SHP77 treated with DMSO at 0.1 percent for 48 hours (cell line): ENCODE results near the gene AURKA.
A peak's percentile ranks its signal among the peaks of the same experiment; 100 is the strongest.
"Not testable (repeated sequence)": the region's sequence is repeated elsewhere in the genome, so short reads cannot be mapped to it uniquely, and the experiment has no call there.

Experiments
- DNase-seq: peaks from one replicate; lab custom pipeline; 2025; lab: John Stamatoyannopoulos, UW

Gene AURKA

DNA sequence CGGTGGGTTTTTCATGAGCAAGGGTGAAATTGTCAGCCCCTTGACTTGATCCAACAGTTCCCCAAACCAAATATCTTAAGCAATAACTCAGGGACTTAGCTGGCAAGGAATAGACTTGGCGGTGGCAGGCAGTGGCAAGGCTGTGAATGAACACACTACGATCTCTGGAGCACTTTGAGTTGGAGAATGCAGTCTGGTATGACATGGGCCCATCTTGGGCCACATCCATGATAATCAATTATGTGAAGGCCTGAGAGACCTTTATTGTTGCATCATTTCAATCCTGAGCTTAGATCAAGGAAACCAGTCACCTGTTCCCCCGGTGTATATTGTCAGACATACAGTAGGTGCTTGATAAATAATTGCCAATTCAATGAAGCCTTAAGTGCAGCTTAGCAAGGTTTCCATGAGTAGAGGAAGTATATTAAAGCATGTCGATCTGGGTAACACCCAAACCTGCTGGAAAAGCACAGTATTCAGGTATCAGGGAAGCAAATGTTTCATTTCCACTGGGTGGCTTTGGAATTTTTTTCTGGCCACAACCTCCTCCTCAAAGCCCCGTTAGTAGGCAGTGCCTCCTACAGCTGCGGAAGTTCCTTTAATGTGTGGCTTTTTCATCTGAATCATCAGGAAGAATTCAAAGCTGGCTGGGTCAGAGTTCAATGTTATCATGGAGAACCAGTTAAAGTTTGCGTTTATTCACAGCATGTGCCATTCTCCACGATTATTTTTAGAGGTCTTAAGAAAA lies 30.2 kb upstream of the AURKA start:
- no peak for DNase-seq

DNA sequence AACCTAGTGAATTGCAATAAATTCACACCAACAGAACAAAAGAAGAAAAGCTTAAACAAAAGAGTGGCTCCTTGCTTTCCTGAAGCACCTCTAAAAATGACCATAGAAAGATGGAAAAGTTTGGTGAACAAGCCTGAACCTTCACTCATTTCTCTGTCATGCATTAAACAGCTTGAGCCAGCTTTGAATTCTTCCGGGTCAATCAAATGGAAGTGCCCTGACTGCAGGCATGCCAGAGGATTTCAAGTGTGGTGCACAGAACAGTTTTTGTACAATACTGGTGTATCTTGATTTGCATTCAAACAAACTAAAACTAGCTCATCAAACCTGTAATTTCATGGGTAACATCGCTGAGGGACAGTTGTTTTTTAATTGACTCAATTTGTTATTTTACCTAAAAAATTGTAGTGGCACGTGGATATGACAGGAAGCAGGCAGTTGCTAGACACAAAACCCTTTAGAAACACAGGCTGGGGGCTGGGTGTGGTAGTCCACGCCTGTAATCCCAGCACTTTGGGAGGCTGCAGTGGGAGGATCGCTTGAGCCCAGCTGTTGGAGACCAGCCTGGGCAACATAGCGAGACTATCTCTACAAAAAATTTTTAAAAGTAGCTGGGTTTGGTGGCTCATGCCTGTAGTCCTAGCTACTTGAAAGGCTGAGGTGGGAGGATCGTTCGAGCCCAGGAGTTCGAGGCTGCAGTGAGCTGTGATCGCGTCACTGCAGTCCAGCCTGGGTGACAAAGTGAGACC lies 29.1 kb upstream of the AURKA start:
- no peak for DNase-seq

DNA sequence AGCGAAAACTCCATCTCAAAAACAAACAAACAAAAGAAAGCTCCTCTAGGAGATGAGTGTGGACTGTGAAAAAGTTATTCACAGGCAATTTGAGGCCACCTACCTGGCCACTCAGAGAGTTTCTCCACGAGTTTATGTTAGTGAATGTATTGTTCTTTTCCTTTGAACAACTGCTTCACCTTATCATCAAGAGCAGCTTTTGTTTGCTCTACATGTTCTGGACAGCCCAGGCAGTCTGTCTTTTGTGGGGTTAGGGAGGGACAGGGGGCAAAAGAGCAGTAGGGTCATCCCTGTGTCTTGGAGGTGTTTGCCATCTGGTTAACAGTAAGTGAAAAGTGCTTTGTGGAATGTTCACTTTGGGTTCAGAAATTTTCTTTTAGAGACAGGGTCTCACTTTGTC lies 28.0 kb upstream of the AURKA start:
- no peak for DNase-seq

DNA sequence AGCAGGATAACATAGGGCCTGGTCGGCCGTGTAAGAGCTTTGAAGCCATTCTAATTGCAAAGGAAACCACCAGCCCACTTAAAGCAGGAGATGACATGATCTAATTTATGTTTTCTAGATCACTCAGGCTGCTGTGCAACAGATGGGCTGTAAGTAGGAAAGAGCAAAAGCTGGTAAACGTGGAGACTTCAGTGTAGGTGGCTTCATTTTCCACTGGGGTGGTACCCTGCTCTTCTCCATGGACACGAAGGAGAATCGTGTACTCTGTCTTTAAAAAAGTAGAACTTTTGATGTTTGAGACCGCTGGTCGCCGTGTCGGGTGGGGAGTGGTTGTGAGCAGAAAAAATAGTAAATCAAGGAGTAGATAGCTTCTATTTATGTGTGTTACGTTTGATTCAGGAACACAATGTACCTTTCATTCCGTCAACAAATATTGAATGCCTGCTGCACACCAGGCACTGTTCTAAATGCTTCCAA lies 26.4 kb upstream of the AURKA start:
- DNase-seq = no peak

DNA sequence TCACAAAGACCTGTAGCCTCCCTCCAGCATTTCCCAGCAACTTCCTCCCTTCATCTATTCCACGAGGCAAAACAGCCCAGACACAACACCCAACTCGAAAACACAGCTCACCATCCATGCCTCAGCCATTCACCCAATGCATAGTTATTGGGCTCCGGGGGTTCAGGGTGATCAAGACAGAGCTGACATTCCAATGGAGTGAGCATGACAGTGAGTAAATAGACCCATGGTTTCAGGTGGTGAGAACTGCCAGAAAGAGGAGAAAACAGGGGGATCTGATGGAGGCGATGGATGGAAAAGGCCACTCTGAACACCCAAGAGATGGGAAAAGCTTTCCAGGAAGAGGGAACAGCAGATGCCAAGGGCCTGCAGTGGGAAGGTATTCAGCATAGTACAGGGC lies 25.9 kb upstream of the AURKA start:
- no peak for DNase-seq

DNA sequence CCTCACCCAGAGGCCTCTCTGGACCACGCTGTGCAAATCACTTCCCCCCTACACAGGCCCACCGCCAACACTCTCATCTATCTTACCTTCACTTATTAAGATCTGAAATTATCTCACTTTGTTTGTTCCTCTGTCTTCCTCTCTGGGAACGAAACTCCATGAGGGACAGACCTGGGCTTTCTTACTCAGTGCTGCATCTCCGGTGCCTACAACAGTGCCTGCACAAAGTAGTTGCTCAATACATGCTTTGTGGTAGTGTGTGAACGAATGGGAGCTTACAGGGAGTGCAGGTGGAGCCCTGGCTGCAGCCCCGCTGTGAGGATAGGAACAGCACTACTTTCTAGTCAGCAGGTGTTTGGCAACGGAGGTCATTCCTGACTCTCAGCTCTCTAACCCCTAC lies 25.4 kb upstream of the AURKA start:
- DNase-seq = no peak

DNA sequence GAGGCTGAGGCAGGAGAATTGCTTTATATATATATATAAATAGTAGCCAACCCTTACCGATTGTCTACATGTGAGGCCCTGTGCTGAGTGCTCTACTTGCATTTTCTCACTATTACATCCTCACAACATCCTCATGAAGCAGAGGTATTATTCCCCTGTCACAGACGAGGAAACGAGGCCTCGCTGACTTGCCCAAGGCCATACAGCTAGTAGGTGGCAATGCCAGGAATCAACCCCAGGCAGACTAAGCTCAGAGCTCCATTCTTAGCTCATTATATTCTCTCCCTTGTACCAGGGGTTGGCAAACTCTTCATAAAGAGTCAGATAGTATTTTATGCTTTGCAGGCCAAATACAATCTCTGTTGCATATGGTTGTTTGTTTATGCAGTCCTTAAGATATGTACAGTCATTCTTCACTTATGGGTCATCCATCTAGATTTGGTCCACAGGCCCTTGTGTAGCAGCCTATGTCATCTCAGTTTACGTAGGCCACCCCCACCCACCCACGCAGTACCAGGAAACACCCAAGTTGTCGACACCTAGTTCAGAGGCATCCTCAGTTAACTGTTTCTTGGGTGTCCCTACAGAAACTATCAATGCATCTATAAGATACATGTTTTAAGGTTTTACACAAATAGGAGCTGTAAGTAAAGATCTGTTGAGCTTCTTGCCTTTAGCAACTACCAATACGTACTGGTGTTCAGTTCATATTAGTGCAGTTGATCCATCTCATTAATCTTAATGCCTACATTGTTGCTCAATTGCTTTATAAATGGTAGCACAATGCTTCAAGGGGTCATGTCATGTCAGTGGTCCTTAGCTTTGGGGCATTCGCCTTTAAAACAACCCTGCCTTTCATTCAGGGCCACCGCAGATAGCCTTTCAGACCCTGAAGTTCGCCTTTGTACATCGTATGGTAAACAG lies 23.1 kb upstream of the AURKA start:
- DNase-seq = no peak

DNA sequence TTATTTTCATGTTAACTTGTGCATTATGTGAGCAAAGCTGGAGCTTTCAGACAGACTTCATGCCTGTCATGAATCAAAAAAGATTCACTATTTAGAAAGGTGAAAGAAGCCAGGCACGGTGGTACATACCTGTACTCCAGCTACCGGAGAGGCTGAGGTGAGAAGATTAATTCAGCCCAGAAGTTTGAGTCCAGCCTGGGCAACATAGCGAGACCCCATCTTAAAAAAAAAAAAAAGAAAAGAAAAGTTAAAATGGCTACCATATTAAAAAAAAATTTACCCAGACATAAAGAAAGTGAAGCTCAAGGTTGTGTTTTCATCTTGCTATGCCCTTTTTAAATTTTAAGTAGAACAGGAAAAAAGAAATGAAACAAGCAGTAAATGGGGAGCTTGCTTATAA lies 20.9 kb upstream of the AURKA start:
- no peak for DNase-seq

DNA sequence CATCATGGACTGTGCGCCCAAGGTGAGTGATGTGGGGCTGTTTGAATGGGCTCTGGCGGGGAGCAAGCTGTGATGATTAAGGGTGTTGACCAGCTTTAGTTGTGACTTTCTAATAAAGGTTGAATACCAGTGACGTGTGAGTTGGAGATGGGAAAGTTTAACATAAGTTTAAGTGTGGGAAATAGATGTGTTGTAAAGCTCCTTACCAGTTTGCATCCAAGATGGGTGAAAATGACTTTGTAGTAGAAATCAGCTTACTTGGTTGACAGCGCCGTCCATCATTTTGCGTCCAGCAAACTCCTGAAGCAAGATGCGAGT lies 20.4 kb upstream of the AURKA start:
- no peak for DNase-seq

DNA sequence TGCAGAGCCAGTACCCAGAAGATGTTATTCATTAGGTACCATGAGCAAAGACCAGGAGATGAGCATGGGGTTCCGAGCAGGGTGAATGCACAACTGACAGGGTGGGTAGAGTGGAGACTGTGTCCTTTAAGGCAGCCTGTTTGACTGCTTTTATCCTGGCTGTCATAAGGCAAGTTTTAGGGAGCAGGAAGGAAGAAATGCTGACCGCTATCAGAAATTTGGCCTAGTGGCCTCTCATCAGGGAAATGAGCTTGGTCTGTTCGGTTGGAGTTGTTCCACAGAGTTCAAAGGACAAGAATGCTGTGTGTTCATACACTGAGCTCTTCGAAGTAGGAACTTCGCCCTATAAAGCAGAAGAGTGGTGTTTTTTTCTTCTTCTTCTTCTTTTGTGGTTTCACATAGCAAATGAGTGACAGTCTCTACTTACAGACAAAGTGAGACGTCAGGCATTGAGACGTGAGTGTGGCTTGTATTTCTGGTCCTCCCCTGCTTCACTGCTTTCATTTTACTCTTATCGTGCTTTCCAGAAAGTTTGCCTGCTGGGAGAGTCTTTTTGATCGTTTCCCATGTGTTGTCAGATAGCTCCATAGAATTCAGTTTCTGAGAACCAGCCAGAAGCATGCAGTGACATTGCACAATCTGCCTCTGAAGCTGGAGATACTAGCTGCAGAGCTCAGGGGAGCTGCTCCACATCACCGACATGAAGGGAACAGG lies 19.9 kb upstream of the AURKA start, which contains the start of gene CASS4:
Gene CASS4 (plus strand): TSS at position 502 of the 714 bp plus-strand sequence. CDS start 199 bp downstream, at position 701.
- no peak for DNase-seq

DNA sequence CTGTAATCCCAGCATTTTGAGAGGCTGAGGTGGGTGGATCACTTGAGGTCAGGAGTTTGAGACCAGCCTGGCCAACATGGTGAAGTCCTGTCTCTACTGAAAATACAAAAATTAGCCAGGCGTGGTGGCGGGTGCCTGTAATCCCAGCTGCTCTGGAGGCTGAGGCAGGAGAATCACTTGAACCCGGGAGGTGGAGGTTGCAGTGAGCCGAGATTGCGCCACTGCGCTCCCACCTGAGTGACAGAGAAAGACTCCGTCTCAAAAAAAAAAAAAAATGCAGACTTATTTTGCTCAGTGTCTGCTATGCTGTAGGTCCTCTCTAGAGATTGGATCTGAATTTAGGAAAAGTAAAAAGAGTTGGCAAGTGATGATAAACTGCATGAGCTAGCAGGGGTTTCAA lies 19.3 kb upstream of the AURKA start:
- DNase-seq = not testable (repeated sequence)

DNA sequence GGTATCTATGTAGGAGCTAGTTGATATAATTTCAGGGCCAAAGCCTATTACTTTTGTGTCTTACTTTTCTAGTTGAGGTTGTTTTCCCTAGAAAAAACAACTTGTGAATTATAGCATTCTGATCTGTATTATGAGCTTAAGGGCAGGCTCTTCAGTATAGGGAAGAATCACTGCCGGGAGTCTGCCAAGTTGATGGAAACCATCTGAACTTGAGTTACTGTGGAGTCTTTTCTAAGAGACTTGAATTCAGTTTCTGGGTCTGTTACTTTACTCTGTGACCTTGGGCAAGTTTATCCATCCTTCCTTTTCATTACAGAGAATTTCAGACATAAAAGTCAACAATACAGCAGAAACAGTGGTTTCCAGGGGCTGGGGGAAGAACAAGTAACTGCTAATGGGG lies 17.9 kb upstream of the AURKA start:
- no peak for DNase-seq

DNA sequence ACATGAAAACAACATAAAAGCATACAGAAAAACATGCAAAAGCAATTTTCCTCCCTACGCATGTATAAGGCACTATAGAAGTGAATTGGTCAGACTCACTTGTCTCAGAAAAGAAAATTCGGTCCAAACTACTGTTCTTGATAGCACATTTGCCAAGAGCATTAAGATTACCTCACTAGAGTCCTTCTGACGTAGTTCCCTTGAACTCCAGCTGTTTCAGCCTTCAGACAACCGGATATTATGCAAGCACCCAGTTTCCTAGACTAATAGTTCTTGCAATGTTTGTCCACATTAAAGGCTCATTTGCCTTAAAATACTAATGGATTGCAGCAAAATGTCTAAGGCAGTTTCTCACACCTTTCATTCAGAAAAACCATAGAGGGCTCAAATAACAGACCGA lies 17.5 kb upstream of the AURKA start:
- DNase-seq = no peak

DNA sequence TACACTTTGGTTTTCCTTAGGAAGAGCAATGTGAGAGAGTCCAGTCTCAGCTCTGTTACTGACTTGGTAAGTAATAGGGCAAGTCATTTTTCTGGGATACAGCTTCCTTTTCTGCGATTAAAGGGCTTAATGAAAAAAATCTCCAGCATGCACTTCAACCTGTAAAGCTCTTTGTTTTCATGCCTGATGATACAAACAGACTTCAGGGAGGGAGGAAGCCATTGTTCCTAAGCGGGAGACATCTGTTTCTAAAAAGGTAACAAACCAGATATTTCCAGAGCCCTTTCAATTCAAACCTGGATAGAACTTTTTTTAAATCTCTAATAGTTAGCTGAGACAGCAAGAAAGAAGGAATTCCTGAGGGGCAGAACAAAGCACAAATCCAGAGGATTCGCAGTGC lies 14.9 kb upstream of the AURKA start:
- DNase-seq = no peak

DNA sequence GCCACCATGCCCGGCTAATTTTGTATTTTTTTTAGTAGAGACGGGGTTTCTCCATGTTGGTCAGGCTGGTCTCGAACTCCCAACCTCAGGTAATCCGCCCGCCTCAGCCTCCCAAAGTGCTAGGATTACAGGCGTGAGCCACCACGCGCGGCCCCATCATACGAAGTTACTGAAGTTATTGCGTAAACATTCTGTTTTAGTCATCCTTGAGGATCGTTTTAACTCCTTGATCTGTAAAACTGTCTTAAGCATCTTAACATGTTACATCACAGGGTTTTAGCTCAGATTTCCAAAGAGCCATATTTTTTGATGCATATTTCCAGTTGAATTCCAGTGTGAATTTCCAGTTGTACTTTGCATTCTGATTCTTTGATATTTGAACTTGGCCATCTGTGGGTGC lies 13.3 kb upstream of the AURKA start:
- DNase-seq = not testable (repeated sequence)

DNA sequence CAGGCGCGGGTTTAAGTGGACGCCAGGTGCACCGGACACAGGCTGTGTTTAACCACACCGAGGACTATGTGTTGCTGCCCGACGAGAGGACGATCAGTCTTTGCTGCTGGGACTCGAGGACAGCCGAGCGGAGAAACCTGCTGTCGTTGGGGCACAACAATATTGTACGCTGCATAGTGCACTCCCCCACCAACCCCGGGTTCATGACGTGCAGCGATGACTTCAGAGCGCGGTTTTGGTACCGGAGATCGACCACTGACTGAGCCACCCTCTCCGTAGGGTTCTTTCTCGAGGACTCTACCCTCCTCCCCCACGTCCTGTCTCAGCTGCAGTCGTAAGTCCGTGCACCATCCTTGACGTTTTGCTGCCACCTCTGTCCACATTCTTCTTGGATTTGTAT lies 11.4 kb upstream of the AURKA start:
- no peak for DNase-seq

DNA sequence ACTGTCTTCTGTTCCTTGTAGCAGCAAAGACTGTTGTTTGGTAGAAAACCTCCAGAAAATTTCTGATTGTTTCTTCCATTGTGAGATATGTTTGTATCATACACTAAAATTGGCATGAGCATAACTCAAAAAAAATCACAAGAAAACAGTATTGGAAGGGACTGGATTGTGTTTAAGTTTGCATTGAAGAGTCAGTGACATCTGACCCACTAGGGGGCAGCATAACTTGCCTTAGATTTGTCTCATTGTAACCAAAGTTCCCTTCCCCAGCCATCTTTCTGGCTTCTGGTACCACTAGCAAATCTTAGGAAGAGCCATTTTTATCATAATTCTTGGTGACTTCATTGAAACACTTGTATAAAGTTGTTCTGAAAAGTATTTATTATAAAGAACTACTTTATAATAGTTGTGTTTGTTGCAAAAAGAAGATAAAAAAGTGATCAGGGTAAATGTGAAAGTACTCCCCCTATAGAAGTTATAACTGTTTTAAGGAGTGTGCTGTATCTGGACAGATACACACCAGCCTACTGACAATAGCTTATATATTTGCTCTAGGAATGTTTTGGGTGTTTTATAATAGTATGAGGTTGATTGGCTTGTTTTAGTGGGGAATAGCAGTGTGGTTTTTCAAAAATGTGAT lies 8.1 kb upstream of the AURKA start:
- peak; percentile 51 for DNase-seq

DNA sequence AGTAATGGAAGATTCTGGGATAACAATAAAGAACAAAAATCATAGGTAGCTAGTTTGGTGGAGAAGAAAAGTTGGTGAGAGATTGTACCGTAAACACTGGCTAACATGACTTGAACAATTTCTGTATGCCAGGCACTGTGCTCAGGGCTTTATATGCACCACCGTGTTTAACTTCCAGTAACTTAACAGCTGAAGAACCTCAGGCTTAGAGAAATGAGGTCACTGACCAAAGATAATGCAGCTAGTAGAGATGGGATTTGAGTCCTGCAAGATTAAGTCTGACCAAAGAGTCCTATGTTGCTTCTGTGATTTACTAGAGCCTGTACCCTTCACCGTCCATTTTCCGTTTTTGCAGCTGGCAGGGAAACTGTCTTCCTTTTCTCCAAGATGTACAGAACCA lies 3.2 kb upstream of the AURKA start:
- no peak for DNase-seq

DNA sequence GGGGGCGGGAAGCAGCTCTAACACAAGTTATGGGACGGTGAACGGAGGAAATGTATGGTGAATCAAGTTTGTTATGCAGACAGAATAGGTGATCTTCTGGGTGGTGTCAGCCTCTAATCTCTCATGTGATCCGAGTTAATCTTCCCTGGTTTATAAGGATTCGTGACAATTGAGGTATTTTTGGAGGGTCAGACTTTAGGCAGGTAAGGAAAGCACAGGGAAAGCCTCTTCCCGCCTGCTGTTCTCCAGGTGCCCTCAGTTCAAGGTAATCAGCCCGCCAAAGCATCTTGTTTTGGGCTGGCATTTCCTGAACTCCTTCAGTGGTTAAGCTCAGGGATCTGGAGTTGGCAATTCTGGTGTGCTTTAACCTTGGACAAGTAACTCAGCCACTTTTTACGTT lies 1.6 kb upstream of the AURKA start:
- no peak for DNase-seq

DNA sequence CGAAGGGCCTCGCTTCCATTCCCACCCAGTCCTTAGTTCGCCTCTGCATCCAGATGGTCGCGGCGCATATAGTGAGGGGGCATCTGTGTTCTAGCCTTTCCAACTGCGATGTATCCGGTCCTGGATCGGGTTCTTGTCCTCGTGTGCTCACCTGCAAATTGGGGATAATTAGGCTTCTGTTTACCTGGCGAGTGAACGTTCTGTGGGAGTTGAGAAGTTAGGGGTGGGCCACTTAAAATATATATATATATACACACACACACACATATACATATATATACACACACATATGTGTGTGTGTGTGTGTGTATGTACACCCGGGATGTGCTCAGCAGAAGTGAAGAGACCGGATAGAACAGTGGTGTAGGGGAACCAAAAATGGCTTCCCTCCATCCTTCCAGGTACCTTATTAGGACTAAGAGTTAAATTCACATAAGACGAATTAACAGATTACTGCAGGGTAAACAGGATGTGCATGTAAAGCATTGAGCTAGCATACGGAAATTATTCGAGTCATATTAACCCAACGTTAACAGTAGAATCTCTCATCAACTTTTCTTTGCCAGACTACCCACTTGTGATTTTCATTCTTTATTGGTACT lies 967 bp upstream of the AURKA start:
- DNase-seq = peak; percentile 66

DNA sequence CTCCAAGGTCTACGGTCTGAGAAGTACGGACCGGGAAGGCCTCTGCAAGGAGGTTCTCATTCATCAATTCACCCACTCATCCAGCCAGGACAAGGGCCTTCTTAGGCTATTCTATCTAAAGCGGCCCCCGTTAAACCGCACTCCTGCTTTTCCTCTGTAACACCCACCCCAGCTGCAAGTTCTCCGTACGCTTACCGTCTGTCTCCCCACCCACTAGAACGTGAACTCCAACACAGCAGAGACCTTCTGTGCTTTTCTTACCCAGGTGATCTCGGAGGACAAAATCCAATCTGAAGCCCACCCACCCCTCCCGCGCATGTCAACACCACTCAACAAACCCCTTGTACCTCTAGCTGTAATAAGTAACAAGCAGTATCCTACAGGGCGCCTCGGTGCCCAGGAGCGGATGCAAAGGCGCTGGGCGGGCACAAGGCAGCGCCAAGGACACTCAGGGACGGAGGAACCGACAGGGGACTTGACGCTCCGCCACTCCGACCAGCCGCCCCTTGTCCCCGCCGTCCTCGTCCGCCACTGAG lies 351 bp downstream of the AURKA start:
- DNase-seq = no peak
